Stimulated activated naive CD8-positive, alpha-beta T cell treated with anti-CD3 and anti-CD28 coated beads, Interleukin-15, Interleukin-2, amounts not matched to agents 100 U/mL and 50 U/mL, for 24 hours (primary cell): ENCODE results near the gene IL10RA.

Experiments used
- ATAC-seq: fragments of 150-1000 bp; cut with Tn5 transposase; one replicate; pipeline ENCODE4 v1.10.0; 2021
- DNase-seq: peaks from one replicate; pipeline ENCODE4 v3.0.0; 2021

Gene IL10RA

DNA sequence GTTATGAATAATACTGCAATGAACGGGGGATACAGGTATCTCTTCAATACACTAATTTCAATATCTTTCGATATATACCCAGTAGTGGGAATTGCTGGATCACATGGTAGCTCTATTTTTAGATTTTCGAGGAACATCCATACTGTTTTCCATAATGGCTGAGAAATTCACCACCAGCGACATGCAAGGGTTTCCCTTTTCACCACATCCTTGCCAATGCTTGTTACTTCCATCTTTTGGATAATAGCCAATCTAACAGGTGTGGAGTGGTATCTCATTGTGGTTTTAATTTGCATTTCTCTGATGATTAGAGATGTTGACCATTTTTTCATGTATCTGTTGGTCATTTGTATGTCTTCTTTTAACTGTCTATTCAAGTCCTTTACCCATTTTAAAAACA is 5.9 kb downstream of the IL10RA start:
- ATAC-seq (no peak), DNase-seq (no peak)

- ATAC-seq = no peak
- no peak for DNase-seq
Observed at GRCh38 chr11:117992620-117993019, 6.4 kb downstream of the IL10RA start.

GRCh38 chr11:117993988-117994745 is 8.0 kb downstream of the IL10RA start:
- DNase-seq = no peak
- ATAC-seq = no peak

GRCh38 chr11:117995472-117995871 is 9.3 kb downstream of the IL10RA start:
- ATAC-seq (no peak), DNase-seq (no peak)

DNA sequence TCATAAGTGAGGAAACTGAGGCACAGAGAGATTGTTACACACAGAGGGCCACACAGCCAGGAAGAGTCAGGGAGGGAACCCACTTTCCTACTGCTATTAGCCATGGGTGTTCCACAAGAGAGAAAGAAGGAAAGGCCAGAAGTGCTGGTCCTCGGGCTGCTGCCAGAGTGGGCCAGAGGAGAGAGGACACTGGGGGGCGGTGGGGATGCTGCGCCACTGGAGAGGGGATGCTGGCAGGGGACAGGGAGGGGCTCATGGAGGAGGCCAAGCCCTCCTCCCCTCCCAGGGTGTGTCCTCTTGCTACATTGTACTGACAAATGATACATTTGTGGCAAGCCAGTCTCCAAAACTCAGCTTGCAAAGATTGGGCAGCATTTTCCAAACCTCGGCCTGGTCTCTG is 9.9 kb downstream of the IL10RA start:
- no peak for DNase-seq
- no peak for ATAC-seq

DNA sequence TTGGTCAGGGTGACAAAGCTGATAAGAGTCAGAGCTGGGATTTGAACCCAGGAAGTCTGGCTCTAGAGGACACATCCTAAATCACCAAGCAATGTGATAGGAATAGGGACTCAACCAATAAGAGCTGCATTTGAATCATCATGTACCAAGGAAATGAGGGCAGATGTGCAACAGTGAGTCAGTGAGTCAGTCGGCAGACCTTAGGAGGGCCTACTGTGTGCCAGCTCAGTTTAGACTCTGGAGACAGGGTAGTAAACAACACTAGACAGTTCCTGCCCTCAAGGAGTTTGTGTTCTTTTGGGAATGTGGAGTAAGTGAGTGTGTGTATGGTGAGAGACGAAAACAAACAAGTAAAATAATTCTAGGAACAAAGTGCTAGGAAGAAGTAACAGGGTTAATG is 11.2 kb downstream of the IL10RA start:
- ATAC-seq (no peak), DNase-seq (peak; percentile 9)

DNA sequence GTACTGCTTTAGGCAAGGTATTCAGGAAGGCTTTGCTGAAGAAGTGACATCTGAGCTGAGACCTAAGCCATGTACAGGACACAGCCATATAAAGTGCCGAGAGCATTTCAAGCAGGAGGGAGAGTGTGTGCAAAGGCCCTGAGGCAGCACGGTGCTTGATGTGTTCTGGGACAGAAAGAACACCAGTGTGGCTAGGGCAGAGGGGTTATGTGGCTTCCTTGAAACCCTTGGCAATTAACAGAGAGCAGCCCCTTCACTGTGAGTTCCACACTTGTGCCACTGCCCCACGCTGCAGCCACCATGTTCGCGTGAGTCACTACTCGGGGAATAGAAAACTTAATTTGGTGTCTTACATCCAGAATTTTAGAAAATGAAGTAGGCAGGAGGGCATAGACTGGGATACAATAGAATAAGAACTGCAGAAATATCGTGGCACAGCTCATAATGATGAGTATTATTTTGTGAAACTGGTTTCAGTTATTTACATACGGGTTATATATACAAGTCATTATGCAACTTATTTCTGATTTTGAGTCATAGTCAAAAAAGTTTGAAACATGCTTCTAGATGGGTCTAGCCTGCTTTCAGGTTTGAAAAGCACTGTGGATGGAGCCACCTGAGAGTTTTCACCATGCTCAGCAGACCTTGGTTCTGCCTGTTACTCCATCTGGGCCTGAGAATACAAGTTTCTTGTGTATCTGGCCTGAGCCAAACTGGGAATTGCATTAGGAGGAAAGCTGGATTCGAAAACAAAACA is 11.8 kb downstream of the IL10RA start:
- no peak for ATAC-seq
- DNase-seq = no peak

GRCh38 chr11:117998664-117999353 is 12.6 kb downstream of the IL10RA start:
- ATAC-seq = no peak
- DNase-seq = no peak

GRCh38 chr11:117999354-117999993 is 13.3 kb downstream of the IL10RA start:
- ATAC-seq = no peak
- no peak for DNase-seq

GRCh38 chr11:118000067-118000849 is 14.1 kb downstream of the IL10RA start:
- ATAC-seq (no peak), DNase-seq (no peak)

GRCh38 chr11:118000850-118001228 is 14.6 kb downstream of the IL10RA start:
- no peak for DNase-seq
- no peak for ATAC-seq

- peak; percentile 6 for ATAC-seq
- DNase-seq = no peak
Observed at GRCh38 chr11:118001494-118001971, 15.3 kb downstream of the IL10RA start.

DNA sequence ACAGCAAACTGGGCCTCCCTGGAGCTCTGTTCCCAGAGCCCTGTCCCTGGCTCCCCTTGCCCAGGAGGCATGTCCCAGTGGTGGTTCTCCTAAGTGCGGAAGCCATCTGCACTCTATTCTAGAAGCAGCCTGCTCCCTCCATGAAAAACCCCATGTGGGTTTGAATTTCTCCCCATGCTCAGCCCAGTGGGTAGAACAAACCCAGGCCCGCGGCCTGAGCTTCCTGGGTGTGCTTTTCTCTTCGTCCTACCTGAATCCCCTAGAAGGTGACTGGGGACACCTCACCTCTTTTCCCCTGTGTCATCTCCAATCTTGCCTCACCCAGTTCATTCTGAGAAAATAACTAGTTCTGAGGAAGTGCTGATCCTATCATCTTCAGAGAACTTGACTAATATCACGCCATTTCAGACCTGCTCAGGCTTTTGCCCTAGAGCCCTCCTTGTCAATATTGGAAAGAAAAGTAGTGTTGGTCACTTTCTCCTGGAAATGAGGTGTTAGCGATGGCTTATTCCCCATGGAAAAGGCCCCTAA is 15.9 kb downstream of the IL10RA start:
- ATAC-seq (peak; percentile 64), DNase-seq (peak; percentile 66)

- DNase-seq (peak; percentile 72), ATAC-seq (peak; percentile 82)
Observed at GRCh38 chr11:118002541-118003423, 16.6 kb downstream of the IL10RA start.

- no peak for ATAC-seq
- DNase-seq = no peak
Observed at GRCh38 chr11:118003456-118003855, 17.3 kb downstream of the IL10RA start.

GRCh38 chr11:118004543-118005223 is 18.5 kb downstream of the IL10RA start:
- ATAC-seq = no peak
- no peak for DNase-seq

GRCh38 chr11:118005224-118006152 is 19.3 kb downstream of the IL10RA start:
- DNase-seq (no peak), ATAC-seq (no peak)

DNA sequence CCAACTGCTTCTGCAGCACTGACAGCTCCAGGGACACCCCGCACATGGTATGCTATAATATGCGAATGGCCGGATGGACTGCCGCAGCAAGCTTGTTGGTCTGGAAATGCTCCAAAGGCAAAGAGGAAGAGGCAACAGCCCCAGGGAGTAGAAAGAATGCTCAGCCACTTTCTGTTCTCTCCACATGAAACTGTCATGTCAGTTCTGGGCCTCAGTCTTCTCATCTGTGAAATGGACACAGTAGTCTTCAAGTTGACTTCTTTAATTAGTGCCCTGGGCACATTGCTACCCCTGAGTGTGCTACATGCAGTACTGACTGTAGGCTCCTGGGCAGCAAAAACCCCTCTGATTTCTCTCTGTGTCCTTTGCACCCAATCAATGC is 19.9 kb downstream of the IL10RA start:
- DNase-seq = no peak
- ATAC-seq = no peak

DNA sequence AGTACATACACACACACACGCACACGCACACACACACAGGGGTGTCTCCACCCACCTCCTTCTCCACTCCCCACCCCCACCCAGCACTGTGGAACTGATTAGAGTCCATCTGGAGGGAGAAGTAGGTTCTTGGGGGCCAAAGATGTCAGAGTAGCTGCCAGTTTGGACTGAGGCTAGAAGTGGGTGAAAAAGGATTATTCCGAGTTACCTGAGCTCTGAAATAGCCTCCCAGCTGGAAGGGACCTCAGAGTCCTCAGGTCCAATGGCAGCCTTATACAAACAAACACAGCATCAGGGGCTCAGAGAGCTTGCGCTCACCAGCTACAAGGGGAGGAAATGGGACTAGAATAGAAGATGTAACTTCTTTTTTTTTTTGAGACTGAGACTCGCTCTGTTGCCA is 20.8 kb downstream of the IL10RA start:
- DNase-seq = no peak
- no peak for ATAC-seq
